ENCODE results near the gene ECM1. TPM values are rescaled to one million over a fixed set of nuclear protein-coding genes. Genes with fewer than 3 reads are reported as not detected.

ECM1 gene
- total RNA-seq, 1 experiment from 2014 or later, result 3.7 TPM

DNA sequence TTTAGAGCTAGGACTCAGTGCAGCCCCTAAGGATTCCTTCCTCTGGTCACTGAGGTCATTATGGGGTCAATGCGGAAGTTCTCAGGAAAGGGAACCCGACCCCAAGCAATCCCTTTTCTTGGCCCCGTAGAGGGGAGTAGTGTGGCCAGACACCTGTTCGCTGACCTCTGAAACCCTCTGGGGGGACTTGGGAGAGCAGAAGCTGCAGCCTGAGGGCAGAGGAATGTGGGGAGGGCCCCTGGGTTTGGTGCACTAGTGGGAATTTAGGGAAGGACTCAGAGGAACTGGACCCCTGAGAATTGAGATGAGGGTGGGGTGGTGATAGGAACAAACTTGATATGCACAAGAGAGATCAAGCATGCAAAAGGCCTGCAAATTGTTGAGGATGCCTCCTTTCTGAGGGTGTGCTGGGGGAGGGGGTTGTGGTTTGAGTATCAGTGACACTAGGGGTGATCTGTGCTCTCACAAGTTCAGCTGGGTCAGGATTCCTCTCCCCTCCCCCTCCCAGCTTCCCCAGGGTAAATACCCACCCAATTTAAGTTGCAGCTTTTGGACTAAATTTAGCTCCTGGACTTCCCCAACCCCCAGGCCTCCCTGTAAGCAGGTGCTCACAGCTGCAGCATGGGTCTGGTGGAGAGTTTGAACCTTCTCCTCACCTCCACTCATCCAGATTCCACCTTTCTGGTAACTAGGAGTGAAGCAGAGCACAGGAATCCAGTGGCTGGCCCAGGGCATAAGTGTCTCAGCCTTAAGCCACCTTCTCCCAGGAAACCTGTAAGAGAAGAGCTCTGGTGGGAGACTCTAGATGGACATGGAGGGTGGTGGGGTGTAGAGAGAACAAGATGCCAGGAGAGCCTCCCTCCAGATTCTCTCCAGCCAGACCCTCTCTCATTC is 54.8 kb downstream of the ECM1 start:
- H3K27me3 ChIP-seq (ENCODE audit: low read length), result no peaks in the 10 kb centered on the region
- no peak for ATAC-seq
- peak; percentile 28 for DNase-seq
- H2AFZ ChIP-seq (ENCODE audit: low read length), result no peak overlapping the region
- no peaks in the 10 kb centered on the region for H3K36me3 ChIP-seq (ENCODE audit: low read depth, low read length)
- peak overlapping the region; percentile 69 for H3K4me3 ChIP-seq (ENCODE audit: low read length)
- no peaks in the 10 kb centered on the region for H3K9me2 ChIP-seq (replicated peaks; ENCODE audit: low read length)
- peaks cover 26% of the 10 kb centered on the region for H3K79me2 ChIP-seq (ENCODE audit: low read length)
- peaks cover 42% of the 10 kb centered on the region for H3K4me1 ChIP-seq (ENCODE audit: insufficient read depth, low read length)
- TF ChIP-seq, protein P1, sequence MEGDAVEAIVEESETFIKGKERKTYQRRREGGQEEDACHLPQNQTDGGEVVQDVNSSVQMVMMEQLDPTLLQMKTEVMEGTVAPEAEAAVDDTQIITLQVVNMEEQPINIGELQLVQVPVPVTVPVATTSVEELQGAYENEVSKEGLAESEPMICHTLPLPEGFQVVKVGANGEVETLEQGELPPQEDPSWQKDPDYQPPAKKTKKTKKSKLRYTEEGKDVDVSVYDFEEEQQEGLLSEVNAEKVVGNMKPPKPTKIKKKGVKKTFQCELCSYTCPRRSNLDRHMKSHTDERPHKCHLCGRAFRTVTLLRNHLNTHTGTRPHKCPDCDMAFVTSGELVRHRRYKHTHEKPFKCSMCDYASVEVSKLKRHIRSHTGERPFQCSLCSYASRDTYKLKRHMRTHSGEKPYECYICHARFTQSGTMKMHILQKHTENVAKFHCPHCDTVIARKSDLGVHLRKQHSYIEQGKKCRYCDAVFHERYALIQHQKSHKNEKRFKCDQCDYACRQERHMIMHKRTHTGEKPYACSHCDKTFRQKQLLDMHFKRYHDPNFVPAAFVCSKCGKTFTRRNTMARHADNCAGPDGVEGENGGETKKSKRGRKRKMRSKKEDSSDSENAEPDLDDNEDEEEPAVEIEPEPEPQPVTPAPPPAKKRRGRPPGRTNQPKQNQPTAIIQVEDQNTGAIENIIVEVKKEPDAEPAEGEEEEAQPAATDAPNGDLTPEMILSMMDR (conservative IDR thresholded peaks at IDR 0.05; ENCODE audit: low read depth, low read length), result no peak
- TF ChIP-seq EZH2 (IDR thresholded peaks at IDR 0.05; ENCODE audit: low read length, unreplicated experiment), result no peak
- no peak for TF ChIP-seq EZH2phosphoT487 (IDR thresholded peaks at IDR 0.05; ENCODE audit: borderline replicate concordance, low read length)
- peaks cover 3% of the 10 kb centered on the region for H3F3A ChIP-seq (ENCODE audit: low read length, unreplicated experiment)
- intact Hi-C loops (cut with micrococcal nuclease), result loop anchor here (5.0 to 10.0 kb wide), 3 partner anchors 135 to 432 kb away; partner anchors contain the start of genes GOLPH3L and SETDB1
- peak overlapping the region; percentile 89 for H3K9ac ChIP-seq (ENCODE audit: low read length)
- H3K4me2 ChIP-seq (ENCODE audit: low read length), result peak overlapping the region; percentile 94
- no TSS peak for BruUV-seq (replicated peaks)
- POLR2A ChIA-PET (ENCODE audit: unreplicated experiment), result interaction anchor here (0.5 to 2.3 kb wide), 10 partner anchors 10 to 817 kb away, joined by 3 to 31 read pairs (median 5); partner anchors contain the start of genes CERS2, ENSA, FALEC and MCL1
- CTCF ChIA-PET, result interaction anchor here (0.6 to 2.2 kb wide), 4 partner anchors 17 to 251 kb away, joined by 3 to 7 read pairs (median 4); partner anchors contain the start of genes ENSA and MCL1
- no peaks in the 10 kb centered on the region for H3K9me3 ChIP-seq (ENCODE audit: low read length)
- H3K27ac ChIP-seq (ENCODE audit: low read length), result peak overlapping the region; percentile 96
- no peaks in the 10 kb centered on the region for H4K20me1 ChIP-seq (ENCODE audit: low read length)

Small RNA genes lying within 50 kb of the gene (microRNA-seq; reads per million reads assigned to microRNA genes)
- gene MIR4257 (ENCODE audit: unreplicated experiment), result not detected
- gene MIR6878 (ENCODE audit: unreplicated experiment), result not detected

Other genes with a start within 250 kb of the ECM1 start
- gene APH1A, start 239.1 kb upstream of the ECM1 start, total RNA-seq (2014; rRNA removed), result 211 and 222 TPM in 2 replicates
- gene C1orf54, start 235.3 kb upstream of the ECM1 start, total RNA-seq (2014; rRNA removed), result 0.98 TPM in 1 of 2 replicates, not detected in the other
- gene CIART, start 225.6 kb upstream of the ECM1 start, total RNA-seq (2014; rRNA removed), result 19.0 and 27.0 TPM in 2 replicates
- gene MRPS21, start 214.2 kb upstream of the ECM1 start, total RNA-seq (2014; rRNA removed), result 109 and 124 TPM in 2 replicates
- 73.0 and 73.5 TPM in 2 replicates for gene PRPF3, start 186.6 kb upstream of the ECM1 start, total RNA-seq (2014; rRNA removed)
- 12.5 and 12.6 TPM in 2 replicates for gene RPRD2, start 144.0 kb upstream of the ECM1 start, total RNA-seq (2014; rRNA removed)
- 56.2 and 61.6 TPM in 2 replicates for gene TARS2, start 20.7 kb upstream of the ECM1 start, total RNA-seq (2014; rRNA removed)
- 0.73 TPM in 1 of 2 replicates, not detected in the other for gene FALEC, start 7.6 kb downstream of the ECM1 start, total RNA-seq (2014; rRNA removed)
- gene ADAMTSL4, start 41.3 kb downstream of the ECM1 start, total RNA-seq (2014; rRNA removed), result 0.81 and 0.87 TPM in 2 replicates
- gene MCL1, start 71.5 kb downstream of the ECM1 start, total RNA-seq (2014; rRNA removed), result 285 and 376 TPM in 2 replicates
- 194 and 232 TPM in 2 replicates for gene ENSA, start 121.5 kb downstream of the ECM1 start, total RNA-seq (2014; rRNA removed)
- gene GOLPH3L, start 189.0 kb downstream of the ECM1 start, total RNA-seq (2014; rRNA removed), result 9.6 and 15.6 TPM in 2 replicates
- not detected in 2 replicates for gene HORMAD1, start 212.8 kb downstream of the ECM1 start, total RNA-seq (2014; rRNA removed)